Mesenchymal stem cell (in vitro differentiated cells and primary cell): Measurements from ENCODE around the gene PEX10.

Experiments
- DNase-seq: peaks from one replicate; pipeline ENCODE4 v3.0.0-alpha.2; 2013
- H2AFZ ChIP-seq: one replicate; pipeline ENCODE4 v1.6.1; 2013; ENCODE audit warnings: low read depth, mild to moderate bottlenecking, control low read depth, inconsistent platforms, low read length, moderate library complexity
- H2AK5ac ChIP-seq: 2 replicates; pipeline ENCODE4 v1.6.1; 2013; ENCODE audit warnings: low read length, moderate library complexity, mild to moderate bottlenecking, inconsistent platforms; ENCODE audit not compliant: severe bottlenecking
- H2BK120ac ChIP-seq: one replicate; pipeline ENCODE4 v1.6.1; 2013; ENCODE audit warnings: low read depth, mild to moderate bottlenecking, inconsistent platforms, low read length, moderate library complexity
- H2BK12ac ChIP-seq, 2 experiments: one replicate each; pipeline ENCODE4 v1.6.1; 2013; ENCODE audit warnings: inconsistent platforms in 2 of 2, low read length in 2 of 2, mild to moderate bottlenecking in 2 of 2, moderate library complexity in 2 of 2, control low read depth in 1 of 2
- H2BK15ac ChIP-seq: one replicate; pipeline ENCODE4 v1.6.1; 2013; ENCODE audit warnings: mild to moderate bottlenecking, low read depth, inconsistent platforms; ENCODE audit not compliant: poor library complexity, severe bottlenecking
- H2BK5ac ChIP-seq: 2 replicates; pipeline ENCODE4 v1.6.1; 2013; ENCODE audit warnings: low read depth, mild to moderate bottlenecking, low read length, control low read depth, inconsistent platforms; ENCODE audit not compliant: poor library complexity, severe bottlenecking
- H3K14ac ChIP-seq, 2 experiments: one replicate each; pipeline ENCODE4 v1.6.1; 2013; ENCODE audit warnings: inconsistent platforms in 2 of 2, low read length in 2 of 2, control low read depth in 1 of 2, mild to moderate bottlenecking in 1 of 2, moderate library complexity in 1 of 2
- H3K18ac ChIP-seq, 2 experiments: one replicate each; pipeline ENCODE4 v1.6.1; 2013; ENCODE audit warnings: inconsistent platforms in 2 of 2, low read length in 2 of 2, control low read depth in 1 of 2, low read depth in 1 of 2, mild to moderate bottlenecking in 1 of 2
- H3K23ac ChIP-seq, 2 experiments: one replicate each; pipeline ENCODE4 v1.6.1; 2013; ENCODE audit warnings: inconsistent platforms in 2 of 2, low read length in 2 of 2, mild to moderate bottlenecking in 2 of 2, moderate library complexity in 2 of 2, control low read depth in 1 of 2
- H3K27ac ChIP-seq: 2 replicates; pipeline ENCODE4 v1.5.1; 2013; ENCODE audit warnings: mild to moderate bottlenecking, moderate library complexity, low read length, control low read depth, inconsistent platforms; ENCODE audit not compliant: poor library complexity, severe bottlenecking
- H3K27me3 ChIP-seq, 2 experiments: 2 replicates each; pipeline versions ENCODE4 v1.6.1 to v1.7.0; 2013; ENCODE audit warnings: low read length in 2 of 2, mild to moderate bottlenecking in 2 of 2, moderate library complexity in 2 of 2, control low read depth in 1 of 2, inconsistent platforms in 1 of 2; ENCODE audit not compliant: control insufficient read depth in 1 of 2, insufficient read depth in 1 of 2
- H3K36me3 ChIP-seq, 2 experiments: 2 replicates each; pipeline versions ENCODE4 v1.6.1 to v1.7.0; 2013; ENCODE audit warnings: low read length in 2 of 2, control low read depth in 1 of 2, inconsistent platforms in 1 of 2, low read depth in 1 of 2, mild to moderate bottlenecking in 1 of 2; ENCODE audit not compliant: insufficient read depth in 2 of 2, control insufficient read depth in 1 of 2
- H3K4ac ChIP-seq, 2 experiments: one replicate each; pipeline ENCODE4 v1.6.1; 2013; ENCODE audit warnings: inconsistent platforms in 2 of 2, low read length in 2 of 2, mild to moderate bottlenecking in 2 of 2, moderate library complexity in 2 of 2, control low read depth in 1 of 2, low read depth in 1 of 2
- H3K4me1 ChIP-seq: 2 replicates; pipeline ENCODE4 v1.6.1; 2013; ENCODE audit warnings: low read depth, low read length, control low read depth; ENCODE audit not compliant: control insufficient read depth, insufficient read depth
- H3K4me2 ChIP-seq: 2 replicates; pipeline ENCODE4 v1.6.1; 2013; ENCODE audit warnings: low read length, mild to moderate bottlenecking, inconsistent platforms; ENCODE audit not compliant: poor library complexity, severe bottlenecking
- H3K4me3 ChIP-seq, 2 experiments: 2 replicates each; pipeline versions ENCODE4 v1.5.1 to v1.7.0; 2013; ENCODE audit warnings: low read length in 2 of 2, mild to moderate bottlenecking in 2 of 2, control low read depth in 1 of 2, low read depth in 1 of 2; ENCODE audit not compliant: insufficient read depth in 1 of 2
- H3K79me1 ChIP-seq: replicated peaks from 2 replicates; pipeline ENCODE4 v1.6.1; 2013; ENCODE audit warnings: mild to moderate bottlenecking, control low read depth, low read length, inconsistent platforms; ENCODE audit not compliant: poor library complexity, severe bottlenecking
- H3K9ac ChIP-seq: 2 replicates; pipeline ENCODE4 v1.7.0; 2013; ENCODE audit warnings: mild to moderate bottlenecking, low read length, moderate library complexity
- H3K9me3 ChIP-seq: 2 replicates; pipeline ENCODE4 v1.7.0; 2013; ENCODE audit warnings: mild to moderate bottlenecking, low read length; ENCODE audit not compliant: control insufficient read depth
- H4K8ac ChIP-seq: one replicate; pipeline ENCODE4 v1.6.1; 2013; ENCODE audit warnings: inconsistent platforms, mild to moderate bottlenecking, low read length, moderate library complexity
- H4K91ac ChIP-seq: one replicate; pipeline ENCODE4 v1.6.1; 2013; ENCODE audit warnings: mild to moderate bottlenecking, low read length, inconsistent platforms
- WGBS: methylation state at CpG from one replicate; pipeline ENCODE4 v1.1.7; 2013; ENCODE audit warnings: mixed read lengths; 5-methylcytosine and 5-hydroxymethylcytosine counted together

Gene PEX10

GRCh38 chr1:2400950-2401649 is 11.3 kb downstream of the PEX10 start:
- Histone ChIP-seq H3K36me3 (peaks cover 91 to 95% of the 10 kb centered on the region in 2 experiments), H3K4me1 (peaks cover 15% of the 10 kb centered on the region), H2BK5ac (no peak overlapping the region), H3K9ac (no peak overlapping the region), H2AK5ac (no peak overlapping the region), H3K23ac (no peak overlapping the region), H2BK12ac (no peak overlapping the region), H3K18ac (no peak overlapping the region), H3K4ac (no peak overlapping the region), H2BK120ac (no peak overlapping the region), H3K79me1 (peaks cover 30% of the 10 kb centered on the region), H4K8ac (no peak overlapping the region), H3K27me3 (no peaks in the 10 kb centered on the region), H3K27ac (no peak overlapping the region), H3K4me2 (no peak overlapping the region), H3K14ac (no peak overlapping the region), H4K91ac (no peak overlapping the region), H3K4me3 (no peak overlapping the region), H3K9me3 (no peaks in the 10 kb centered on the region), H2BK15ac (no peak overlapping the region), H2AFZ (no peak overlapping the region)
- WGBS: 94% methylated on average over 9 of the region's 14 CpGs
- no peak for DNase-seq

- Histone ChIP-seq H3K36me3 (peaks cover 93 to 95% of the 10 kb centered on the region in 2 experiments), H3K79me1 (peaks cover 34% of the 10 kb centered on the region), H3K23ac (no peak overlapping the region), H3K27ac (no peak overlapping the region), H3K4ac (no peak overlapping the region), H2BK15ac (no peak overlapping the region), H3K27me3 (no peaks in the 10 kb centered on the region), H3K9me3 (no peaks in the 10 kb centered on the region), H2BK12ac (no peak overlapping the region), H3K18ac (no peak overlapping the region), H2AK5ac (no peak overlapping the region), H2BK120ac (no peak overlapping the region), H3K14ac (no peak overlapping the region), H2AFZ (no peak overlapping the region), H3K9ac (no peak overlapping the region), H3K4me3 (no peak overlapping the region), H4K91ac (no peak overlapping the region), H3K4me1 (peaks cover 9% of the 10 kb centered on the region), H2BK5ac (no peak overlapping the region), H4K8ac (no peak overlapping the region), H3K4me2 (no peak overlapping the region)
- no peak for DNase-seq
- WGBS: 92% methylated on average over 10 of the region's 10 CpGs
Observed at GRCh38 chr1:2400576-2400909, 11.8 kb downstream of the PEX10 start.

- WGBS: 94% methylated on average over 22 of the region's 22 CpGs
- H3K18ac ChIP-seq: no peak overlapping the region
- H3K23ac ChIP-seq: no peak overlapping the region
- H3K4me1 ChIP-seq: peaks cover 9% of the 10 kb centered on the region
- no peak overlapping the region for H3K4me3 ChIP-seq
- H2BK12ac ChIP-seq: no peak overlapping the region
- no peak overlapping the region for H2BK120ac ChIP-seq
- no peaks in the 10 kb centered on the region for H3K27me3 ChIP-seq
- H4K8ac ChIP-seq: no peak overlapping the region
- peaks cover 38% of the 10 kb centered on the region for H3K79me1 ChIP-seq
- no peak overlapping the region for H2BK15ac ChIP-seq
- peaks cover 92 to 95% of the 10 kb centered on the region in 2 experiments for H3K36me3 ChIP-seq
- no peak overlapping the region for H3K9ac ChIP-seq
- no peak overlapping the region for H2AFZ ChIP-seq
- no peak overlapping the region for H2BK5ac ChIP-seq
- no peaks in the 10 kb centered on the region for H3K9me3 ChIP-seq
- H3K4ac ChIP-seq: no peak overlapping the region
- H3K4me2 ChIP-seq: no peak overlapping the region
- no peak overlapping the region for H2AK5ac ChIP-seq
- H3K27ac ChIP-seq: no peak overlapping the region
- DNase-seq: no peak
- no peak overlapping the region for H3K14ac ChIP-seq
- no peak overlapping the region for H4K91ac ChIP-seq
Observed at GRCh38 chr1:2399890-2400575, 12.3 kb downstream of the PEX10 start.

- H3K27ac ChIP-seq: no peak overlapping the region
- H3K27me3 ChIP-seq: no peaks in the 10 kb centered on the region
- no peak overlapping the region for H4K8ac ChIP-seq
- peaks cover 13% of the 10 kb centered on the region for H3K4me1 ChIP-seq
- no peak overlapping the region for H3K14ac ChIP-seq
- H2BK12ac ChIP-seq: no peak overlapping the region
- no peak overlapping the region for H4K91ac ChIP-seq
- no peak overlapping the region for H3K4me3 ChIP-seq
- H2BK15ac ChIP-seq: no peak overlapping the region
- H3K23ac ChIP-seq: no peak overlapping the region
- peaks cover 35% of the 10 kb centered on the region for H3K79me1 ChIP-seq
- WGBS: 97% methylated on average over 7 of the region's 7 CpGs
- H3K4ac ChIP-seq: no peak overlapping the region
- H2AK5ac ChIP-seq: no peak overlapping the region
- no peaks in the 10 kb centered on the region for H3K9me3 ChIP-seq
- no peak for DNase-seq
- no peak overlapping the region for H2AFZ ChIP-seq
- H3K18ac ChIP-seq: no peak overlapping the region
- no peak overlapping the region for H2BK5ac ChIP-seq
- H3K36me3 ChIP-seq: peaks cover 92 to 95% of the 10 kb centered on the region in 2 experiments
- no peak overlapping the region for H2BK120ac ChIP-seq
- H3K4me2 ChIP-seq: no peak overlapping the region
- no peak overlapping the region for H3K9ac ChIP-seq
Observed at GRCh38 chr1:2398871-2399270, 13.5 kb downstream of the PEX10 start.
